ENCODE measurements around the gene CR2. TPM values are rescaled to one million over a fixed set of nuclear protein-coding genes. Genes with fewer than 3 reads are reported as not detected.
"Not testable (repeated sequence)": the region's sequence is repeated elsewhere in the genome, so short reads cannot be mapped to it uniquely, and the experiment has no call there.

The CR2 gene
- total RNA-seq, 1 donor from 2014 or later = not detected

DNA sequence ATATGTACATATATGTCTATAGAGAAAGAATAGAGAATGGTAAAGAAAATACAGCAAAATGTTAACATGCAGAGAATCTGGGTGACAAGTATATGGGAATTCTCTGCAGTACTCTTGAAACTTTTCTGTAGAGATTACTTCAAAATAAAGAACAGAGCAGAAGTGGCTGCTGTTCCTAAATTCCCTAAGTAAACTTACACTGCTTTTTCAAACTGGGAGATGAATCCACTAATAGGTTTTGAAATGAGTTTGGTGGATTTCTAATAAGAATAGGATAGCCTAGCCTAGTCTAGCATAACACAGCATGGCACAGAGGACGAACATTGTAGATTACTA is 450 bp upstream of the CR2 start:
- DNase-seq = no peak

DNA sequence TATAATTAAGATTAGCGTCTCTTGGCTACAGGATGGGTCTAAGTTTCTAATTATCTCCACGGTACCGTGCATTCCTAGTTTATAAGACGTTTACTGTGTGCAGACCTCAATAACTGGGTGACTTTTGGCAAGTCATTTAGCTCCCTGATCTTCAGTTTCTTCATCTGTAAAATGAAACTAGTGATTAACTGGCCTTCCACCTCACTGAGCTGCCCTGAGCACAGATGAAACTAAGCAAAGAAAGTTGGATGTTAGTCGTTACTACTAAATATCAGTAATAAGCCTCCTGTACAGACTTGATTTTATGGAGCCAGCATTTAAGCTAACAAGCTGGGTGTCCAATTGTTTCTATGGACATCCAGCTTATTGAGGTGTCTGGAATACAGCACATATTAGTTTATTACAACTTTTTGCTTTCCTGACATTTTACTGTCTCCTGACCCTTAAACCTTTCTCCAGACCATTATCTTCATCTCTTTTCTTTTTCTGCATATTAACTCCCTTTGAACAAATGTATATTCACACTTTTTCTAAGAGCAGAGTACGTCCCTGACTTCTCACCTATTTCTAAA is 1.1 kb downstream of the CR2 start:
- no peak for DNase-seq

- DNase-seq = no peak
Measured at GRCh38 chr1:207458414-207458813, 4.3 kb downstream of the CR2 start.

DNA sequence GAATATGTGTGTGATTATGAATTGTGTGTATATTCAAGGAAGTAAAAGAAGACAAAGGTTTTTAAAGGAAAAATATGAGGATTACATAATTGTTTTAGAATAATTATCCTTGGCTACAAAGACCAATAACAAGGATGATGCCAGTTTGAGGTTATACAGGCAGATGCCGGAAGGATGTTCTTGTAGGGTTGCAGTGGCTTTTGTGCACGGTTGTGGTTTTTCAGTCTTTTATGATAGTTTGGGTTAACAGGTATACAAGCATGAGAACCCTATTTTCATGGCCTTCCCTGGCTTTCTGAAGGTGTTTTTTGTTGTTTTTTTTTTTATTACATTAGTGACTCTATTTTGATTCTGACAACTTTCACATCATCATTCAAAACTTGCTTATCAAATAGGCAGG is 4.9 kb downstream of the CR2 start:
- no peak for DNase-seq

- no peak for DNase-seq
Measured at GRCh38 chr1:207461649-207462048, 7.5 kb downstream of the CR2 start.

- DNase-seq = no peak
Measured at GRCh38 chr1:207462535-207462934, 8.4 kb downstream of the CR2 start.

DNA sequence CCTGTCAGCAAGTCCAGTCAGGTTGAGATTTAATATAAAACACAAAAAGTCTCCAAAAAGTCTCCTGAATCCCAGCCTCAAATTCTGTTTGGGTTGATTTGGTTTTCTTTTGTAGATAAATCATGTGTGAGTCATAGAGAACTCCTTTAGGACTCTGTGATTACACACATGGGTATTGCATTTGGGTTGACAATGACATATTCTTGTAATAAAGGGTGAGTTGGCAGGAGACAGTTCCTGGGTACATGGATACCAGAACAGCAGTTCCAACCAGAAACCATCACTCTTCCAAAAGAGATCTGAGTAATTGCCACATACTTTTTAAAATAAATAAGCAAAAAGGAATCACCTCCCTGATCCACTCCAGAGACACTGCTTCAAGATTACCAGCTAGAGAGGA is 8.9 kb downstream of the CR2 start:
- no peak for DNase-seq

- no peak for DNase-seq
Measured at GRCh38 chr1:207463571-207463970, 9.4 kb downstream of the CR2 start.

DNA sequence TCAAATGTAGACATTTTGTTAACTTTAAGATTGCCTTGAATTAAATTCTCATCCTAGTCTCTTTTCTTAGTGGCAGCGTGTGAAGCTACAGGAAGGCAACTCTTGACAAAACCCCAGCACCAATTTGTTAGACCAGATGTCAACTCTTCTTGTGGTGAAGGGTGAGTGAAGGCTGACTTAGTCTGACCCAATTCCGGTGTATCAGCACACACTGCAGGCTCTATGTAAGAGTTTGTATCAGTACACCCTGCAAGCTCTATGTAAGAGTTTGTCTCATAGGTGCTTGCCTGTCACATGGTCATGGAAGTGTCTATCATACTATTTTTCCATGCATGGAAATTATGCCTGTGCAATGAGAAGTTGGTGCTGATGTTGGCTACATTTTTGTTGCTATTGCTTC is 16.8 kb downstream of the CR2 start:
- DNase-seq = no peak

- DNase-seq = no peak
Measured at GRCh38 chr1:207474210-207474609, 20.1 kb downstream of the CR2 start.

- DNase-seq = no peak
Measured at GRCh38 chr1:207486198-207486597, 32.1 kb downstream of the CR2 start.

GRCh38 chr1:207487636-207488035 is 33.5 kb downstream of the CR2 start:
- no peak for DNase-seq

DNA sequence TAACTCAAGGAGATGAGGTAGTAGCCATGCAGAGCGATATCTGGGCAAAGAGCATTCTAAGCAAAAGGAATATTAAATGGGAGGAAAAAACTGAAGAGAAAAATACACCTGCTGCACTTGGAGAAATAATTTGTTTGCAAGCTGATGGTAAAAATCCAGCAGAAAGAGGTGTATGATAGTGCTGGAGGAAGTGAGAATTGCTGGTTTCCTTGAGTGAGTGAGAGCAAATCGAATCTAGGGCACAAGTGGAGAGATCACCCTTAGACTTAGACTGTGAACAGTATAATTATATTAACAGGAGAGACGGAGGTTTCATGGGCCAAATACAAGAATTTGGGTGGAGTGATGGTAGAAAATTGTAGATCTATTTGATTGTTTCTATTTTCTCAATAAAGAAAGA is 39.1 kb downstream of the CR2 start:
- DNase-seq = no peak

DNA sequence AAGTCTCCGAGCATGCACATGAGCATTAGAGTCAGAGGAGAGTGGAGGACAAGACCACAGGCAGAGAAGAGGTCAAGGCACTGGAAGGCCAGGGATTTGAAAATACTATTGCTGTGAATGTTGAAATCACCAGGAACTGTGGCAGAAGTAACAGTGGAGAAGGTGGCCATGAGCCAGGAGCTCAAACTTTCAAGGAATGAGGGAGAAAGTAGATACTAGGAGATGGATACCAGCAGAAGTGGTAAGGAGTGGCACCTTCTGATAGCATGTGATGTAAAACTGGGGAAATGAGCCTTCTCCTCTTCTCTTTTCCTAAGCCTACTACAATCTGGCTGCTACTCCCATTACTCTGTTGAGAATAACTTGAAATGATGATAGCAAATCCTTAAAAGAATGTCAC is 40.0 kb downstream of the CR2 start:
- no peak for DNase-seq

DNA sequence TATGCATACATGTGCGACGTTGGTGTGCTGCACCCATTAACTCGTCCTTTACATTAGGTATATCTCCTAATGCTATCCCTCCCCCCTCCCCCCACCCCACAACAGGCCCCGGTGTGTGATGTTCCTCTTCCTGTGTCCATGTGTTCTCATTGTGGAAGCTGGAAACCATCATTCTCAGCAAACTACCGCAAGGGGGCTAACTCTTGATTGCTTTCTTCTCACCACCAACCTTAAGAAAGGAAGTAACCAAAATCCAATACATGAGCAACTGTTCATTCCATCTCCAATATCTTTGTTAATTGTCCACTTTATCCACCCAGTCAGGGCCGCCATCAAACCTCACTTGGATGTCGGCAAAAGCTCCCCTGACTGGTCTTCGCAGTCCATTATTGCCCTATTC is 41.2 kb downstream of the CR2 start:
- DNase-seq = not testable (repeated sequence)

DNA sequence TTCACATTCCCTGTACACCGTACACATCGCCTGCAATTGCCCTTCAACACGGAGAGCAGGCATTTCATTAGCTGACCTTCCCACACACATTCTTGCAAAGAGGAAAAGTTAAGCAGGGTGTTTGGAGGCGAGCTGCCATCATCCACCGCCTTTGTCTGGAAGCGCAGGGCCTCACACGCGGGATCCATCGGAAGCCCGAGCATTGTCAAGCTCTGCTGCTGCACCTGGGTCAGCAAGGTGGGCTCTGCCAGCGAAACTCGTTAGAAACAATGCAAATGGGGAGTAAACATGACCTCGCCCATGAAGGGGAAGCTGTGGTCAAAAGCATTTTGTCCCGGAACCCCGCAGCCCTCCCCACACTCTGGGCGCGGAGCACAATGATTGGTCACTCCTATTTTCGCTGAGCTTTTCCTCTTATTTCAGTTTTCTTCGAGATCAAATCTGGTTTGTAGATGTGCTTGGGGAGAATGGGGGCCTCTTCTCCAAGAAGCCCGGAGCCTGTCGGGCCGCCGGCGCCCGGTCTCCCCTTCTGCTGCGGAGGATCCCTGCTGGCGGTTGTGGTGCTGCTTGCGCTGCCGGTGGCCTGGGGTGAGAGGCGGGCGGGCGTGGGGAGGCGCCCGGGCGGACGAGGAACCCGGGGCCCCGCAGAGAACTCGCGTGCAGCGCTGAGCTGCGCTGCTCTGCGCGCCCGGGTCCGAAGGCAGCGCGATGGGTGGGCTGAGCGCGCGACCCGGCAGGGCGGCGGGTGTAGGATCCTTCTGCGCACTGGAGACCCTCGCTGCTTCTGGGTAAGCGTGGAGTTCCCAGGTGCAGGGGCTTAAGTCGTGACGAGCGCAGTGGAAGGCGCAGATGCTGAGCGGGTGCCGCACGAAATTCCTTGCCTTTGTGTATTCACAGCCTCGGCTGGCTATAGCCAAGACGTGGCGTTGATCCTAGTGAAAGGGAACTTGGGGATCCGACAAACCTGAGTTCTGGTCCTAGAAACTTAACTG is 42.0 kb downstream of the CR2 start, which contains the start of gene CR1:
Gene CR1 (plus strand): TSS at position 357 of the 992 bp plus-strand sequence. CDS start 111 bp downstream, at position 468.
- DNase-seq = peak; percentile 3

DNA sequence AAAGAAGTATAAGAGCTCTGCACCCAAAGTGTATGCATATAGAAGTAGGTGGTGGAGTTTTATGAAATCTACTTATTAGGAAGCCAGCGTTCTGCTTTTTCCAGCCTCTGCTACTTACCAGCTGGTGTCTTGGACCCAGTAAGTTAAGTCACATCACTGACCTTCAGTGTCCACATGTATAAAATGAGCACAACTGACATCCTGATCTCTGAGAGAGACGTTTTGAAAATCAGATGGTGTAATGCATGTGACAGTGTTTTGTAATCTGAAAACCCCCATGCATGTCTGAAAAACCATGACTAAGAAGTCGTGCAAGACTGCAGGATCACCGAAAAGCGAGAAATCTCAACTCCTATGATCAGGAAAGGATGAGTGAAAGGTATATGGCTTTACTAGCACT is 43.8 kb downstream of the CR2 start:
- DNase-seq = no peak

GRCh38 chr1:207499573-207499972 is 45.4 kb downstream of the CR2 start:
- peak; percentile 82 for DNase-seq

DNA sequence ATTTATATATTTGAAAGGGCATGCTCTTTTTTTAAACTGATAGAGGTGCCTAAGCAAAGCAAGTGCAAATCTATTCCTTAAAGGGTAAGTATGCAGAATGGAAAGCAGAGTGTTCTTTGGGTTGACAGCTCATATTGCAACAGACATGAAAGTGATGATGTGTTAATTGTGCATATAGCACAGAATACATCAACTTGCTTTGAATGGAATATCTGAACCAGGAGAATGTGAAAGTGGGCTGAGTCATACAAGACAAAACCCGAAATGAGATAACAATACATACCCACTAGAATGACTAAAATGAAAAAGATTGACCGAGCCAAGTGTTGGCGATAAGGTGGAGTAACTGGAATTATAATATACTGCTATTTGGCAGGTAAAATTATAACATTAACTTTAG is 46.2 kb downstream of the CR2 start:
- DNase-seq = no peak

DNA sequence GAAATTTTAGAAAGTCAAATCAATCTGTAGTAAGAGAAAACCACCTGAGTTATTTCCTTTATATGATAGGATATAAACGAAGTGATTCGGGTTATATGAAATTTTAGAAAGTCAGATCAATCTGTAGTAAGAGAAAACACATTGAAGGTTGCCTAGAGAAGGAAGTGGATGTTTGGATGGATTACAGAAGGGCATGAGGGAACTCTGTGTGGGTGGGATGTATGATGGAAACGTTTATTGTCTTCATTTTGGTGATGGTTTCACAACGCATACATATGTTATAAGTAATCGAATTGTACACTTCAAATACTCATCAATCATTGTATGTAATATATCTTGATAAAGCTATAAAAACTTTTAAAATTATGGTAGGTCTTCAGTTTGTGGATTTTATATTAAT is 46.9 kb downstream of the CR2 start:
- DNase-seq = no peak

DNA sequence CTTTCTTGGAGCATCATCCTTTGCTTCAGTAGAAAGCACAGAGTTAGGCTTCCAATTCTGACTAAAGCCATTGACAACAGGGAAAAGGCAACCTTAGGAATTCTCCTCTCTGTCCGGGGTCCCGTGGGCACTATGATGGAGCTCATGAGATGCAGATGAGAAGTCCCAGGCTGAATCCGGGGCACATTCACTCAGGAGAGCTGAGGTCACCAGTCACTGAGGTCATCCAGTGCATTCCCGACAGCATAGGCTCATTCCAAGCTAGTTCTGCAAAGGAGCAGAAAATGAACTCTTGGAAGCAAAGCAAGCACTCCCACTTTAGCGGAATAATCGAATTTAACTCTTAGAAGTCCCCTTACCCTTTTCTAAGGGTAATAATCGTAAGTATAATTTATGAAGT is 48.6 kb downstream of the CR2 start:
- DNase-seq = no peak

DNA sequence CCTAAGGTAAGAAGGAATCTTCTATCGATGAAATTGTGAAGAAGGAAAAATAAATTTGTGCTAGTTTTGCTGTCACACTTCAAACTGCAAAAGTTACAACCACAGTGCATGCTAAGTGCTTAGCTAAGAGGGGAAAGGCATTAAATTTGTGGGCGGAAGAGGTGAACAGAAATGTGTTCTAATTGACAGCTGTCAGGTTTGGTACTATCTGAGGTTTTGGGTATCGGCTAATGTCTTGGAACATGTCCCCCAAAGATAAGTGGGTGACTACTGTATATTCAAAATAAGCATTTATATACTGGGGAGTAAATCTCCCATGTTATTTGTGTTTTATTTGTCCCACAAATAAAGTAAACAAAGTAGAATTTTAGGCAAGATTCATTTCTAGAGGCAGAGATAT is 49.8 kb downstream of the CR2 start:
- DNase-seq = no peak

- no peak for DNase-seq
Measured at GRCh38 chr1:207504438-207504837, 50.3 kb downstream of the CR2 start.

DNA sequence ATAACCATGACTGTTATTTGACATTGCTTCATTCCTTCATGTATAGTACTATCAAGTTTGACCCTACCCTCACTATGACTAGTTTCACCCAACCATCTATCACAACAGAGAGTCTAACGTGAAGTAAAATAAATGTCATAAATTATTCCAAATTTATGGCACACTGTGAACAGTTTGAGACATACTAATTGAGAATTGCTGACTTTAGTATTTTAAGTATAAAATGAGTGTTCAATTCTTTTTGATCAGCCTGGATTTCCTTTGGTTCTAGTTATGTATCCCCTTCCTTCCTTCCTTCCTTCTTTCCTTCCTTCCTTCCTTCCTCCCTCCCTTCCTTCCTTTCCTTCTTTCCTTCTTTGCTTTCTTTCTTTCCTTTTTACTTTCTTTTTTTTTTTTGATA is 56.3 kb downstream of the CR2 start:
- no peak for DNase-seq
